H1 (cell line): Measurements from ENCODE around the gene MIER3. TPM values are rescaled to one million over a fixed set of nuclear protein-coding genes. Genes with fewer than 3 reads are reported as not detected.
A peak's percentile ranks its signal among the peaks of the same experiment; 100 is the strongest.

ENCODE experiments used
- CTBP2 ChIP-seq: IDR thresholded peaks from 2 replicates; pipeline ENCODE4 v1.7.0; 2011; ENCODE audit warnings: borderline replicate concordance, mild to moderate bottlenecking, moderate library complexity, mixed read lengths, low read length; ENCODE audit not compliant: insufficient read depth, insufficient read length
- EGR1 ChIP-seq: IDR thresholded peaks from 2 replicates; pipeline ENCODE4 v1.6.1; 2011; ENCODE audit warnings: low read depth, low read length, borderline replicate concordance
- HDAC6 ChIP-seq: IDR thresholded peaks from one replicate; pipeline ENCODE4 v1.7.1; 2012; ENCODE audit warnings: low read depth, mild to moderate bottlenecking, inconsistent platforms, low read length, moderate library complexity
- MAX ChIP-seq: IDR thresholded peaks from 2 replicates; pipeline ENCODE4 v1.6.1; 2012; ENCODE audit warnings: inconsistent platforms
- POLR2AphosphoS5 ChIP-seq: IDR thresholded peaks from 2 replicates; pipeline ENCODE4 v1.6.1; 2011; ENCODE audit warnings: low read depth, low read length
- RAD21 ChIP-seq, 2 experiments: IDR thresholded peaks in 1 of 2; conservative IDR thresholded peaks in 1 of 2; 2 replicates each; pipeline ENCODE4 v1.6.1; 2011; ENCODE audit warnings: low read depth in 2 of 2, low read length in 2 of 2, improper control_type of control experiment in 1 of 2, inconsistent platforms in 1 of 2, mild to moderate bottlenecking in 1 of 2, moderate library complexity in 1 of 2
- polyA plus RNA-seq, 7 experiments: library from polyadenylated mRNA; depleted of rRNA in 3 of 7; stranded (reverse) in 5 of 7; unstranded in 2 of 7; fragments of >200 nt in 5 of 7; fragments of 200-250 nt in 2 of 7; gene quantifications; 1 replicate in 5 of 7; 2 replicates in 1 of 7; 4 replicates in 1 of 7; pipeline versions ENCODE4 v1.2.1 to v1.2.3, GENCODE V29; 2011 to 2013; ENCODE audit warnings: missing spikeins in 2 of 7, mixed read lengths in 2 of 7
- total RNA-seq: library from RNA; stranded (reverse); fragmentation: NEBNext Ultra II Directional; extraction: Animal tissue kit (Norgen Biotek cat#: 25700); gene quantifications from 2 replicates; pipeline ENCODE4 v1.2.1, GENCODE V29; 2021

The MIER3 gene
- total and polyA plus RNA-seq, 2 of the 8 experiments (the other 6 are each of a cell fraction or from before 2014, with no cell fraction given), result 9.6 to 33.3 TPM

DNA sequence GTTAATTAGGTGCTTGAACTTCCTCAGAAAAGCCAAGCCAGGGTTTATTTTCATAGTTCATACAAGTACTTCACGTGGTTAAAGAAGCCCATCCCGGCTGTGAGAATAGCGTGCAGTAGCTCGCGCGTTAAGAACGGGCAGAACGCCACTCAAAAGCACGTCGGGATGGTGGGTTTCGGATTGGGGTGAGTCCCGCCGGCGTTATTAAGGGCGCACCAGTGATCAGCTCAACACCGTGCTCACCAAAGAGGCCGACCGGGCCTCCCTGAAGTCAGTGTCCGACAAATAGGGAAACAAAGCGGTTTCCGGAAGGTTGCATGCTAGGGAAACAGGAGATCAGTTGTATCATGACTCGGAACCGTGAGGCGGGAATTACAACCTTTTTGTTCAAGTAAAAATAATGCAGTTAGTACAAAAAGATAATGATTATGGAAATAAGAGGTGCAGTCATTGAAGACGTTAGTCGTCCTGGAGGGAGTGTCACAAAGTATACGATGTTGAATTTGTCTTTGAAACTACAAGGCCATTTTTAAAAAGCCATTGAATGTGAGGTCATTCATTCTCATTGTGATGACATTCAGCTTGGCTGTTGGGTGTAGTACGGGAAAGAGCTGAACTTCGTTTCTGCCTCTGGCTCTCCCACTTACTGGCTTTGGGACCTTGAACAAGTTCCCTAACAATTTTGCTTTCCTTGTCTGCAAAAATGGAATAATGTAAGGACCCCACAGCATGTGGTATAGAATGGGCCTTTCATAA lies 41.5 kb downstream of the MIER3 start (continued):
- TF ChIP-seq HDAC6 (no peak), RAD21 (IDR thresholded peaks at IDR 0.05 in 1 of 2, conservative IDR thresholded peaks at IDR 0.05 in 1 of 2; ENCODE audit: low read depth in 2 of 2, low read length in 2 of 2) (no peak), EGR1 (no peak), CTBP2 (no peak), MAX (peak; percentile 37), POLR2AphosphoS5 (peak; percentile 64)
